HepG2 (cell line): ENCODE data around the gene FILIP1. TPM values are rescaled to one million over a fixed set of nuclear protein-coding genes. Genes with fewer than 3 reads are reported as not detected.

Source experiments
- AKNA ChIP-seq: sonication (generic); formaldehyde crosslinking; IDR thresholded peaks from 2 replicates; pipeline ENCODE4 v1.4.0; 2020; ENCODE audit warnings: missing genetic modification reagents, borderline replicate concordance
- CEBPZ ChIP-seq: IDR thresholded peaks from 2 replicates; pipeline ENCODE4 v1.6.1; 2012; ENCODE audit warnings: low read length, improper control_type of control experiment
- CENPBD1 ChIP-seq: sonication (generic); formaldehyde crosslinking; IDR thresholded peaks from 2 replicates; pipeline ENCODE4 v1.8.0; 2022; ENCODE audit warnings: missing genetic modification reagents, low read depth, mild to moderate bottlenecking, borderline replicate concordance
- CREM ChIP-seq, 2 experiments: sonication (generic) in 1 of 2; formaldehyde crosslinking in 1 of 2; IDR thresholded peaks; 2 replicates each; pipeline versions ENCODE4 v1.4.0 to v1.6.1; 2016 to 2020; ENCODE audit warnings: antibody characterized with exemption in 1 of 2, mild to moderate bottlenecking in 1 of 2, missing genetic modification reagents in 1 of 2
- HDAC6 ChIP-seq: fragments of 200-600 bp; sonication (generic); IDR thresholded peaks from 2 replicates; pipeline ENCODE4 v1.7.0; 2017; ENCODE audit warnings: mild to moderate bottlenecking, antibody characterized with exemption, low read length, low read depth
- MEIS2 ChIP-seq: sonication (generic); formaldehyde crosslinking; IDR thresholded peaks from 2 replicates; pipeline ENCODE4 v1.9.0; 2021; ENCODE audit warnings: mild to moderate bottlenecking, missing genetic modification reagents
- NFATC3 ChIP-seq: sonication (generic); formaldehyde crosslinking; IDR thresholded peaks from 2 replicates; pipeline ENCODE4 v1.5.1; 2020; ENCODE audit warnings: mild to moderate bottlenecking, missing genetic modification reagents
- SKIL ChIP-seq: sonication (generic); formaldehyde crosslinking; IDR thresholded peaks from 2 replicates; pipeline ENCODE4 v1.8.0; 2022; ENCODE audit warnings: missing genetic modification reagents, mild to moderate bottlenecking, moderate library complexity, borderline replicate concordance
- TEAD2 ChIP-seq: sonication (generic); formaldehyde crosslinking; IDR thresholded peaks from 2 replicates; pipeline ENCODE4 v1.9.0; 2021; ENCODE audit warnings: missing genetic modification reagents
- TFDP1 ChIP-seq: IDR thresholded peaks from 2 replicates; pipeline ENCODE4 v1.6.1; 2016; ENCODE audit warnings: missing compliant biosample characterization, missing genetic modification reagents, borderline replicate concordance
- TRIM24 ChIP-seq: sonication (generic); formaldehyde crosslinking; IDR thresholded peaks from 2 replicates; pipeline ENCODE4 v1.8.0; 2022; ENCODE audit warnings: mild to moderate bottlenecking, missing genetic modification reagents
- ZEB1 ChIP-seq: IDR thresholded peaks from 2 replicates; pipeline ENCODE4 v1.6.1; 2012; ENCODE audit warnings: mild to moderate bottlenecking, low read depth, inconsistent platforms; ENCODE audit not compliant: insufficient replicate concordance
- ZFY ChIP-seq: sonication (generic); formaldehyde crosslinking; IDR thresholded peaks from 2 replicates; pipeline ENCODE4 v1.4.0; 2020; ENCODE audit warnings: missing genetic modification reagents
- ZNF101 ChIP-seq: sonication (generic); formaldehyde crosslinking; IDR thresholded peaks from 2 replicates; pipeline ENCODE4 v1.4.0; 2020; ENCODE audit warnings: mild to moderate bottlenecking, low read depth, missing genetic modification reagents, borderline replicate concordance
- ZNF337 ChIP-seq: sonication (generic); formaldehyde crosslinking; IDR thresholded peaks from 2 replicates; pipeline ENCODE4 v1.5.1; 2020; ENCODE audit warnings: missing genetic modification reagents, low read depth, mild to moderate bottlenecking, borderline replicate concordance
- ZNF501 ChIP-seq: sonication (generic); formaldehyde crosslinking; IDR thresholded peaks from 2 replicates; pipeline ENCODE4 v1.5.1; 2020; ENCODE audit warnings: mild to moderate bottlenecking, moderate library complexity, missing genetic modification reagents
- polyA plus RNA-seq, 8 experiments: library from polyadenylated mRNA; depleted of rRNA in 3 of 8; stranded (reverse) in 7 of 8; unstranded in 1 of 8; fragments of >200 nt; fragmentation: Illumina TruSeq in 4 of 8; extraction: Trizol in 4 of 8; gene quantifications; 2 replicates each; pipeline versions ENCODE4 v1.2.1 to v1.2.3, GENCODE V29; 2011 to 2016; ENCODE audit warnings: low read depth in 4 of 8, missing spikeins in 1 of 8, mixed read lengths in 1 of 8; ENCODE audit not compliant: insufficient read depth in 1 of 8
- total RNA-seq, 5 experiments: library from RNA; depleted of rRNA; stranded (reverse); fragments of >200 nt; fragmentation: Illumina TruSeq; extraction: Trizol; gene quantifications; 2 replicates each; pipeline ENCODE4 v1.2.3, GENCODE V29; 2016; ENCODE audit warnings: low read depth in 1 of 5

FILIP1 gene
- total and polyA plus RNA-seq, 2 of the 13 experiments (the other 11 are each of a cell fraction or from before 2014, with no cell fraction given) = not detected

GRCh38 chr6:75284632-75285282, 208.8 kb downstream of the FILIP1 start, which contains the start of gene TMEM30A (continued):
- TF ChIP-seq CEBPZ (no peak), CENPBD1 (CRISPR knock-in tag) (no peak), NFATC3 (no peak), TRIM24 (CRISPR knock-in tag) (no peak), ZFY (CRISPR knock-in tag) (peak; percentile 83), ZEB1 (no peak), TEAD2 (no peak), AKNA (CRISPR knock-in tag) (no peak), SKIL (CRISPR knock-in tag) (no peak), CREM (IDR thresholded peaks at IDR 0.05) (no peak), CREM (CRISPR knock-in tag; IDR thresholded peaks at IDR 0.05) (no peak), ZNF101 (CRISPR knock-in tag) (0 out of 2 replicates have a peak, but pooled peaks have one; percentile 22), HDAC6 (no peak), TFDP1 (peak; percentile 82), ZNF337 (no peak), MEIS2 (CRISPR knock-in tag) (0 out of 2 replicates have a peak, but pooled peaks have one; percentile 43), ZNF501 (CRISPR knock-in tag) (peak; percentile 80)
